ENCODE results near the gene LTF. TPM values are rescaled to one million over a fixed set of nuclear protein-coding genes. Genes with fewer than 3 reads are reported as not detected.

Gene LTF
- total RNA-seq, 1 donor from 2014 or later = not detected

DNA sequence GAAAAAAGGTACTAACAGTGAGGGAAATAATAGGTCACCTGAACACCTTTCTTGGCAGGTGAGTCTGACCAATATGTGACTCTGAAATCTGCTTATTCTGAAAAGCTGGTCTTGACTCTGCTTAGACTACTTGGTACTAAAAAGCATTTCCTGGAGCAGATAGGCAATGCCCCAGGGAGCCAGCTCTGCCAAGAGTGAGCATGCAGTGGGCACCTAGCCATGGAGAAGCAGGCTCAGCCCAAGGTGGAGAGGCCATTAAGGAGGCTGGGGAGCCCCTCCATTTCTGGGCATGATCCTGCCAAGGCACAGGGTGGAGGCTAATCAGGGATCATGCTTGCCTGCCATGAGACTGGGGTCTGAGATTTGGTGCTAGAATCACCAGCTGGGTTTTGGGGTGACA is 1.6 kb upstream of the LTF start:
- no peak overlapping the region for H3K4me3 Mint-ChIP-seq (ENCODE audit: unreplicated experiment)
- H3K27ac Mint-ChIP-seq (ENCODE audit: unreplicated experiment) = no peak overlapping the region
- DNase-seq (ENCODE audit: low spot score) = no peak
- H3K9me3 Mint-ChIP-seq (ENCODE audit: low read depth) = peaks cover 3% of the 10 kb centered on the region
- no peaks in the 10 kb centered on the region for H3K36me3 Mint-ChIP-seq (ENCODE audit: low read depth)
- TF ChIP-seq, protein P1, sequence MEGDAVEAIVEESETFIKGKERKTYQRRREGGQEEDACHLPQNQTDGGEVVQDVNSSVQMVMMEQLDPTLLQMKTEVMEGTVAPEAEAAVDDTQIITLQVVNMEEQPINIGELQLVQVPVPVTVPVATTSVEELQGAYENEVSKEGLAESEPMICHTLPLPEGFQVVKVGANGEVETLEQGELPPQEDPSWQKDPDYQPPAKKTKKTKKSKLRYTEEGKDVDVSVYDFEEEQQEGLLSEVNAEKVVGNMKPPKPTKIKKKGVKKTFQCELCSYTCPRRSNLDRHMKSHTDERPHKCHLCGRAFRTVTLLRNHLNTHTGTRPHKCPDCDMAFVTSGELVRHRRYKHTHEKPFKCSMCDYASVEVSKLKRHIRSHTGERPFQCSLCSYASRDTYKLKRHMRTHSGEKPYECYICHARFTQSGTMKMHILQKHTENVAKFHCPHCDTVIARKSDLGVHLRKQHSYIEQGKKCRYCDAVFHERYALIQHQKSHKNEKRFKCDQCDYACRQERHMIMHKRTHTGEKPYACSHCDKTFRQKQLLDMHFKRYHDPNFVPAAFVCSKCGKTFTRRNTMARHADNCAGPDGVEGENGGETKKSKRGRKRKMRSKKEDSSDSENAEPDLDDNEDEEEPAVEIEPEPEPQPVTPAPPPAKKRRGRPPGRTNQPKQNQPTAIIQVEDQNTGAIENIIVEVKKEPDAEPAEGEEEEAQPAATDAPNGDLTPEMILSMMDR (IDR thresholded peaks at IDR 0.05) = no peak
- H3K4me1 Mint-ChIP-seq (ENCODE audit: low read depth) = peaks cover 2% of the 10 kb centered on the region
- H3K27me3 Mint-ChIP-seq (ENCODE audit: low read depth) = peaks cover 15% of the 10 kb centered on the region

GRCh38 chr3:46465196-46465520 is 453 bp upstream of the LTF start:
- Mint-ChIP-seq H3K9me3 (ENCODE audit: low read depth) (peaks cover 12% of the 10 kb centered on the region), H3K27ac (ENCODE audit: unreplicated experiment) (no peak overlapping the region), H3K36me3 (ENCODE audit: low read depth) (no peaks in the 10 kb centered on the region), H3K27me3 (ENCODE audit: low read depth) (peaks cover 18% of the 10 kb centered on the region), H3K4me3 (ENCODE audit: unreplicated experiment) (no peak overlapping the region), H3K4me1 (ENCODE audit: low read depth) (peaks cover 2% of the 10 kb centered on the region)
- no peak for DNase-seq (ENCODE audit: low spot score)
- TF ChIP-seq, protein P1 (IDR thresholded peaks at IDR 0.05) = no peak

DNA sequence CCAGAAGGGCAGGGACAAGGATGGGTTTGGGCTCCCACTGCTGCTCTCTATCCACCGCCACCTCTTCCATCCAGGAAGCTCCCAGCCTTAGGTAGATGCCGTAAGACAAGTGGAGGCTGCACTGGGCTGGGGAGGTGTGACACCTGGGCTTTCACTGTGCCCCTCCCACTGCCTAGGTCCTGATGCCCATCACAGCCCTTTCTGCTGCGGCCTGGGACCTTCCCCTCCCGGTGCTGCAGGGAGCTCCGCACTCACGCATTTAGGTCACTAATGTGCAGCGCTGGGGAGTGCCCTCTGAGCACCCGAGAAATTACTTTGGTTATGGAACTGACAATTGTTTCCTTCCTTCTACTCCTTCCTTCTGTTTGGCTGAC is 850 bp downstream of the LTF start:
- no peak overlapping the region for H3K4me3 Mint-ChIP-seq (ENCODE audit: unreplicated experiment)
- peaks cover 26% of the 10 kb centered on the region for H3K27me3 Mint-ChIP-seq (ENCODE audit: low read depth)
- peaks cover 12% of the 10 kb centered on the region for H3K9me3 Mint-ChIP-seq (ENCODE audit: low read depth)
- H3K4me1 Mint-ChIP-seq (ENCODE audit: low read depth) = peaks cover 2% of the 10 kb centered on the region
- no peak overlapping the region for H3K27ac Mint-ChIP-seq (ENCODE audit: unreplicated experiment)
- H3K36me3 Mint-ChIP-seq (ENCODE audit: low read depth) = no peaks in the 10 kb centered on the region
- no peak for DNase-seq (ENCODE audit: low spot score)
- TF ChIP-seq, protein P1 (IDR thresholded peaks at IDR 0.05) = no peak

- no peak for DNase-seq (ENCODE audit: low spot score)
- peaks cover 26% of the 10 kb centered on the region for H3K27me3 Mint-ChIP-seq (ENCODE audit: low read depth)
- no peaks in the 10 kb centered on the region for H3K36me3 Mint-ChIP-seq (ENCODE audit: low read depth)
- H3K4me3 Mint-ChIP-seq (ENCODE audit: unreplicated experiment) = no peak overlapping the region
- TF ChIP-seq, protein P1 (IDR thresholded peaks at IDR 0.05) = no peak
- H3K9me3 Mint-ChIP-seq (ENCODE audit: low read depth) = peaks cover 12% of the 10 kb centered on the region
- peaks cover 2% of the 10 kb centered on the region for H3K4me1 Mint-ChIP-seq (ENCODE audit: low read depth)
- no peak overlapping the region for H3K27ac Mint-ChIP-seq (ENCODE audit: unreplicated experiment)
Measured at GRCh38 chr3:46463120-46463867, 1.4 kb downstream of the LTF start.

GRCh38 chr3:46462511-46462910 is 2.2 kb downstream of the LTF start:
- TF ChIP-seq, protein P1 (IDR thresholded peaks at IDR 0.05) = no peak
- Mint-ChIP-seq H3K9me3 (ENCODE audit: low read depth) (peaks cover 12% of the 10 kb centered on the region), H3K27me3 (ENCODE audit: low read depth) (peaks cover 24% of the 10 kb centered on the region)

More at GRCh38 chr3:46462511-46462910, 2.2 kb downstream of the LTF start:
- Mint-ChIP-seq H3K4me3 (ENCODE audit: unreplicated experiment) (no peak overlapping the region), H3K36me3 (ENCODE audit: low read depth) (no peaks in the 10 kb centered on the region), H3K4me1 (ENCODE audit: low read depth) (peaks cover 2% of the 10 kb centered on the region), H3K27ac (ENCODE audit: unreplicated experiment) (no peak overlapping the region)
- no peak for DNase-seq (ENCODE audit: low spot score)
